AML-193 (cell line): Measurements from ENCODE around the gene GLIS1.
"Not testable (repeated sequence)": the region's sequence is repeated elsewhere in the genome, so short reads cannot be mapped to it uniquely, and the experiment has no call there.

Experiments
- DNase-seq, 2 experiments: peaks; one replicate each; lab custom pipeline; 2025; lab: John Stamatoyannopoulos, UW

GLIS1 gene

GRCh38 chr1:53561503-53562105 is 177.4 kb downstream of the GLIS1 start:
- no peak for DNase-seq

- DNase-seq, result no peak
Observed at GRCh38 chr1:53560581-53561502, 178.1 kb downstream of the GLIS1 start.

GRCh38 chr1:53559854-53560580 is 178.9 kb downstream of the GLIS1 start:
- no peak for DNase-seq

GRCh38 chr1:53559391-53559815 is 179.6 kb downstream of the GLIS1 start:
- DNase-seq, result no peak

- no peak for DNase-seq
Observed at GRCh38 chr1:53558739-53559315, 180.1 kb downstream of the GLIS1 start.

- DNase-seq, result no peak
Observed at GRCh38 chr1:53557830-53558738, 180.9 kb downstream of the GLIS1 start.

- no peak for DNase-seq
Observed at GRCh38 chr1:53557369-53557768, 181.6 kb downstream of the GLIS1 start.

GRCh38 chr1:53556657-53557227 is 182.2 kb downstream of the GLIS1 start:
- DNase-seq, result no peak

GRCh38 chr1:53555620-53556326 is 183.2 kb downstream of the GLIS1 start:
- not testable (repeated sequence) for DNase-seq

- no peak for DNase-seq
Observed at GRCh38 chr1:53554592-53555305, 184.2 kb downstream of the GLIS1 start.

- DNase-seq, result no peak
Observed at GRCh38 chr1:53553734-53554509, 185.0 kb downstream of the GLIS1 start.

GRCh38 chr1:53552981-53553733 is 185.8 kb downstream of the GLIS1 start:
- no peak for DNase-seq

- no peak for DNase-seq
Observed at GRCh38 chr1:53552146-53552861, 186.7 kb downstream of the GLIS1 start.

GRCh38 chr1:53551428-53551995 is 187.5 kb downstream of the GLIS1 start:
- DNase-seq, result no peak

GRCh38 chr1:53550201-53550741 is 188.7 kb downstream of the GLIS1 start:
- DNase-seq, result no peak

- DNase-seq, result no peak
Observed at GRCh38 chr1:53549781-53550180, 189.2 kb downstream of the GLIS1 start.

- no peak for DNase-seq
Observed at GRCh38 chr1:53549287-53549686, 189.7 kb downstream of the GLIS1 start.
